Ascending aorta (tissue), 2 donors: ENCODE data around the gene CCDC88A. TPM values are rescaled to one million over a fixed set of nuclear protein-coding genes. Genes with fewer than 3 reads are reported as not detected.

ENCODE experiments used
- DNase-seq, 2 donors: peaks; one replicate each; pipeline ENCODE4 v3.0.0-alpha.2; 2019; ENCODE audit warnings: low spot score in 2 of 2
- H3K27ac ChIP-seq, 2 donors: fragments of 200-600 bp; sonication (generic); one replicate each; pipeline ENCODE4 v1.5.1; 2016 to 2017; ENCODE audit warnings: mild to moderate bottlenecking in 1 of 2
- H3K27me3 ChIP-seq: fragments of 200-600 bp; sonication (generic); one replicate; pipeline ENCODE4 v1.5.1; 2017
- H3K36me3 ChIP-seq, 2 donors: fragments of 200-600 bp; sonication (generic); one replicate each; pipeline ENCODE4 v1.5.1; 2016
- H3K4me1 ChIP-seq, 2 donors: fragments of 200-600 bp; sonication (generic); one replicate each; pipeline ENCODE4 v1.5.1; 2016 to 2017; ENCODE audit warnings: mild to moderate bottlenecking in 1 of 2
- H3K4me3 ChIP-seq, 2 donors: fragments of 200-600 bp; sonication (generic); one replicate each; pipeline ENCODE4 v1.5.1; 2016 to 2017; ENCODE audit warnings: mild to moderate bottlenecking in 1 of 2
- H3K9me3 ChIP-seq, 2 donors: fragments of 200-600 bp; sonication (generic); one replicate each; pipeline ENCODE4 v1.5.1; 2016
- CTCF ChIP-seq, 3 experiments: fragments of 200-600 bp in 2 of 3; fragments of 450-650 bp in 1 of 3; sonication (generic) in 2 of 3; IDR thresholded peaks; one replicate each; pipeline ENCODE4 v1.5.1; 2016 to 2019; ENCODE audit warnings: antibody characterized with exemption in 3 of 3, mild to moderate bottlenecking in 1 of 3, moderate library complexity in 1 of 3
- intact Hi-C: fragments of 100-400 bp; cut with DNase I; formaldehyde crosslinking; loops from one replicate; pipeline ENCODE4 v1.15.1; 2023
- total RNA-seq: library from RNA; depleted of rRNA; stranded (reverse); fragments of >200 nt; gene quantifications from one replicate; pipeline ENCODE4 v1.1.0, GENCODE V29; 2016

Gene CCDC88A
- total RNA-seq, 1 donor from 2014 or later = 39.2 TPM

- Histone ChIP-seq H3K27ac (peak overlapping the region; percentile 85 to 92), H3K36me3 (no peaks in the 10 kb centered on the region), H3K4me1 (peaks cover 0 to 8% of the 10 kb centered on the region in 2 donors), H3K27me3 (no peaks in the 10 kb centered on the region), H3K9me3 (no peaks in the 10 kb centered on the region), H3K4me3 (peak overlapping the region; percentile 83 to 92)
- peak in 1 of 2 donors; percentile 68 for DNase-seq
- intact Hi-C loops = loop anchor here (1.0 to 5.0 kb wide), 6 partner anchors 55 to 697 kb away; partner anchors contain the start of genes CFAP36, CLHC1, EML6 and MTIF2
- TF ChIP-seq CTCF (IDR thresholded peaks at IDR 0.05) = no peak
Measured at GRCh38 chr2:55419233-55419678, 400 bp downstream of the CCDC88A start.

GRCh38 chr2:55418512-55419232 lies 984 bp downstream of the CCDC88A start:
- H3K9me3 ChIP-seq = no peaks in the 10 kb centered on the region
- H3K27me3 ChIP-seq = no peaks in the 10 kb centered on the region
- TF ChIP-seq CTCF (IDR thresholded peaks at IDR 0.05) = no peak
- no peak for DNase-seq
- H3K27ac ChIP-seq = peak overlapping the region; percentile 85 to 92
- H3K4me1 ChIP-seq = peaks cover 0 to 8% of the 10 kb centered on the region in 2 donors
- intact Hi-C loops = loop anchor here (1.0 to 5.0 kb wide), 6 partner anchors 54 to 696 kb away; partner anchors contain the start of genes CFAP36, CLHC1, EML6 and MTIF2
- no peaks in the 10 kb centered on the region for H3K36me3 ChIP-seq
- peak overlapping the region; percentile 83 to 92 for H3K4me3 ChIP-seq

GRCh38 chr2:55418072-55418471 lies 1.6 kb downstream of the CCDC88A start:
- no peak overlapping the region for H3K27ac ChIP-seq

GRCh38 chr2:55416786-55417568 lies 2.7 kb downstream of the CCDC88A start:
- H3K9me3 ChIP-seq = no peaks in the 10 kb centered on the region
- no peak for DNase-seq
- H3K4me1 ChIP-seq = peaks cover 0 to 8% of the 10 kb centered on the region in 2 donors
- intact Hi-C loops = loop anchor here (5.0 kb wide), 1 partner anchor 695 kb away; the partner anchor contains the start of gene EML6
- peak overlapping the region; percentile 83 to 92 for H3K4me3 ChIP-seq
- no peak overlapping the region for H3K27ac ChIP-seq
- H3K27me3 ChIP-seq = no peaks in the 10 kb centered on the region
- no peak for TF ChIP-seq CTCF (IDR thresholded peaks at IDR 0.05)
- H3K36me3 ChIP-seq = no peaks in the 10 kb centered on the region

More at GRCh38 chr2:55418072-55418471, 1.6 kb downstream of the CCDC88A start:
- no peaks in the 10 kb centered on the region for H3K36me3 ChIP-seq
- H3K9me3 ChIP-seq = no peaks in the 10 kb centered on the region
- no peaks in the 10 kb centered on the region for H3K27me3 ChIP-seq
- TF ChIP-seq CTCF (IDR thresholded peaks at IDR 0.05) = no peak
- DNase-seq = no peak
- peak overlapping the region; percentile 83 to 92 for H3K4me3 ChIP-seq
- peaks cover 0 to 8% of the 10 kb centered on the region in 2 donors for H3K4me1 ChIP-seq
- intact Hi-C loops = loop anchor here (2.0 to 5.0 kb wide), 3 partner anchors 101 to 696 kb away; partner anchors contain the start of genes CFAP36, CLHC1, EML6 and RPS27A

GRCh38 chr2:55415300-55415699 lies 4.4 kb downstream of the CCDC88A start:
- peaks cover 0 to 8% of the 10 kb centered on the region in 2 donors for H3K4me1 ChIP-seq
- no peaks in the 10 kb centered on the region for H3K9me3 ChIP-seq
- H3K27ac ChIP-seq = no peak overlapping the region
- no peak for DNase-seq
- no peaks in the 10 kb centered on the region for H3K27me3 ChIP-seq
- intact Hi-C loops = loop anchor here (5.0 kb wide), 1 partner anchor 693 kb away; the partner anchor contains the start of gene EML6
- H3K36me3 ChIP-seq = no peaks in the 10 kb centered on the region
- no peak for TF ChIP-seq CTCF (IDR thresholded peaks at IDR 0.05)
- no peak overlapping the region for H3K4me3 ChIP-seq
